Gastrocnemius medialis (tissue), 4 donors: ENCODE measurements around the gene KAT2A.

Experiments used
- CTCF ChIP-seq, 5 experiments: fragments of 450-650 bp in 3 of 5; fragments of 200-600 bp in 2 of 5; sonication (generic) in 2 of 5; IDR thresholded peaks in 4 of 5; conservative IDR thresholded peaks in 1 of 5; 1 replicate in 4 of 5; 2 replicates in 1 of 5; pipeline ENCODE4 v1.5.1; 2016 to 2019; ENCODE audit warnings: antibody characterized with exemption in 5 of 5, mild to moderate bottlenecking in 3 of 5, moderate library complexity in 3 of 5
- POLR2A ChIP-seq, 2 donors: fragments of 450-650 bp; IDR thresholded peaks; one replicate each; pipeline ENCODE4 v1.6.1; 2017; ENCODE audit warnings: antibody characterized with exemption in 2 of 2, mild to moderate bottlenecking in 2 of 2, moderate library complexity in 2 of 2

- no peak for TF ChIP-seq CTCF (IDR thresholded peaks at IDR 0.05 in 4 of 5, conservative IDR thresholded peaks at IDR 0.05 in 1 of 5)
- peak; percentile 24 to 35 for TF ChIP-seq POLR2A (IDR thresholded peaks at IDR 0.05)
Measured at GRCh38 chr17:42112552-42113176, 8.5 kb downstream of the KAT2A start, which contains the start of gene DHX58.
